A673 (cell line): ENCODE data around the gene UBAP2L.

ENCODE experiments used
- EZH2 ChIP-seq: fragments of 200-600 bp; sonication (generic); IDR thresholded peaks from 2 replicates; pipeline ENCODE4 v1.6.1; 2017; ENCODE audit warnings: borderline replicate concordance, low read depth, mild to moderate bottlenecking, mixed read lengths, antibody characterized with exemption, low read length; ENCODE audit not compliant: poor library complexity, severe bottlenecking
- TF ChIP-seq, protein P1 (sequence below): fragments of 300-800, 200-600 bp; sonication (generic); conservative IDR thresholded peaks from 2 replicates; pipeline ENCODE4 v1.5.1; 2017; ENCODE audit warnings: low read depth, mild to moderate bottlenecking, antibody characterized with exemption, low read length, moderate library complexity, mixed read lengths

DNA sequence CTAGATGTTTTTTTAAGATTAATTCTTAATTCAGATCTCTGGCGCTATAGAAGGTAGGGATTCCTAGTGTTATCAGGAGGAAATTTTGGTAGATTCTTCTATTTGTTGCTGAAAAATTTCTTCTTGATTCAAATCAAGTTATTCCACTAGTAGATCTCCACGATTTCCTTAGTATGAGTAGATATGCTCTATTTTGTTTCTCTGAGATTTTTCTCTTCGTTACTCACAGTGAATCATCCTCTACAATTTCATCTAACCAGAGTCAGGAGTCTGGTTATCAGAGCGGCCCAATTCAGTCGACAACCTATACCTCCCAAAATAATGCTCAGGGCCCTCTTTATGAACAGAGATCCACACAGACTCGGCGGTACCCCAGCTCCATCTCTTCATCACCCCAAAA lies 32.9 kb downstream of the UBAP2L start:
- TF ChIP-seq, protein P1, sequence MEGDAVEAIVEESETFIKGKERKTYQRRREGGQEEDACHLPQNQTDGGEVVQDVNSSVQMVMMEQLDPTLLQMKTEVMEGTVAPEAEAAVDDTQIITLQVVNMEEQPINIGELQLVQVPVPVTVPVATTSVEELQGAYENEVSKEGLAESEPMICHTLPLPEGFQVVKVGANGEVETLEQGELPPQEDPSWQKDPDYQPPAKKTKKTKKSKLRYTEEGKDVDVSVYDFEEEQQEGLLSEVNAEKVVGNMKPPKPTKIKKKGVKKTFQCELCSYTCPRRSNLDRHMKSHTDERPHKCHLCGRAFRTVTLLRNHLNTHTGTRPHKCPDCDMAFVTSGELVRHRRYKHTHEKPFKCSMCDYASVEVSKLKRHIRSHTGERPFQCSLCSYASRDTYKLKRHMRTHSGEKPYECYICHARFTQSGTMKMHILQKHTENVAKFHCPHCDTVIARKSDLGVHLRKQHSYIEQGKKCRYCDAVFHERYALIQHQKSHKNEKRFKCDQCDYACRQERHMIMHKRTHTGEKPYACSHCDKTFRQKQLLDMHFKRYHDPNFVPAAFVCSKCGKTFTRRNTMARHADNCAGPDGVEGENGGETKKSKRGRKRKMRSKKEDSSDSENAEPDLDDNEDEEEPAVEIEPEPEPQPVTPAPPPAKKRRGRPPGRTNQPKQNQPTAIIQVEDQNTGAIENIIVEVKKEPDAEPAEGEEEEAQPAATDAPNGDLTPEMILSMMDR = no peak
- TF ChIP-seq EZH2 = no peak
